GM12878 (cell line): ENCODE data around the gene OAF. TPM values are rescaled to one million over a fixed set of nuclear protein-coding genes. Genes with fewer than 3 reads are reported as not detected.

Experiments
- ATAC-seq: fragments of 200-7000 bp; cut with Tn5 transposase; 3 replicates; pipeline ENCODE4 v1.9.1; 2020; ENCODE audit warnings: mild to moderate bottlenecking, moderate library complexity
- BruUV-seq: library from RNA; stranded (reverse); fragments of 400-500 nt; replicated peaks from 2 replicates; lab custom pipeline; 2021; lab: Mats Ljungman, UMichigan
- CTCF ChIA-PET: fragments of 300-600 bp; sonication (Branson Sonifier 250); formaldehyde crosslinking; extraction: SDS; loops from one replicate; lab custom pipeline; 2021; ENCODE audit warnings: inconsistent platforms; lab: Yijun Ruan, JAX
- POLR2A ChIA-PET: fragments of 350-600 bp; formaldehyde crosslinking; extraction: SDS; loops from one replicate; lab custom pipeline; 2021; ENCODE audit warnings: inconsistent platforms; lab: Charles Lee
- RAD21 ChIA-PET: fragments of 300-600 bp; sonication (Branson Sonifier 250); formaldehyde crosslinking; loops from one replicate; lab custom pipeline; 2023; ENCODE audit warnings: antibody characterized with exemption; ENCODE audit not compliant: unreplicated experiment; lab: Charles Lee
- SMC1A ChIA-PET: fragments of 300-600 bp; sonication (Branson Sonifier 250); formaldehyde crosslinking; loops from one replicate; lab custom pipeline; 2023; ENCODE audit not compliant: unreplicated experiment, uncharacterized antibody; lab: Charles Lee
- DNase-seq: peaks from one replicate; pipeline ENCODE4 v3.0.0-alpha.2; 2011; ENCODE audit warnings: low read depth, low spot score
- FAIRE-seq: peaks from 3 replicates; lab custom pipeline; 2011; peaks lifted over from hg19 to GRCh38; lab: Jason Lieb, UNC
- H2AFZ ChIP-seq: 2 replicates; pipeline ENCODE4 v1.6.0; 2011; ENCODE audit warnings: low read depth, low read length, control low read depth; ENCODE audit not compliant: control insufficient read depth
- H3K27ac ChIP-seq: 2 replicates; pipeline ENCODE4 v1.5.1; 2011; ENCODE audit warnings: control low read depth; ENCODE audit not compliant: control insufficient read depth, insufficient read depth
- H3K27me3 ChIP-seq, 2 experiments: replicated peaks in 1 of 2; 2 replicates each; pipeline versions ENCODE4 v1.6.0 to v1.6.1; 2011; ENCODE audit warnings: low read length in 1 of 2; ENCODE audit not compliant: control insufficient read depth in 2 of 2, insufficient read depth in 2 of 2
- H3K36me3 ChIP-seq, 2 experiments: 2 replicates each; pipeline ENCODE4 v1.5.1; 2011; ENCODE audit warnings: low read length in 1 of 2; ENCODE audit not compliant: control insufficient read depth in 2 of 2, insufficient read depth in 2 of 2
- H3K4me1 ChIP-seq: 2 replicates; pipeline ENCODE4 v1.6.1; 2011; ENCODE audit warnings: mild to moderate bottlenecking, low read length, moderate library complexity, mixed read lengths; ENCODE audit not compliant: control insufficient read depth, insufficient read depth
- H3K4me2 ChIP-seq: 2 replicates; pipeline ENCODE4 v1.6.0; 2011; ENCODE audit warnings: control low read depth; ENCODE audit not compliant: control insufficient read depth, insufficient read depth
- H3K4me3 ChIP-seq: fragments of 200-600 bp; sonication (generic); 2 replicates; pipeline ENCODE4 v1.5.1; 2016
- H3K79me2 ChIP-seq: 2 replicates; pipeline ENCODE4 v1.6.0; 2011; ENCODE audit warnings: low read length; ENCODE audit not compliant: control insufficient read depth, insufficient read depth
- H3K9ac ChIP-seq: 2 replicates; pipeline ENCODE4 v1.8.0; 2011; ENCODE audit warnings: low read length, control low read depth, mixed read lengths; ENCODE audit not compliant: control insufficient read depth, insufficient read depth
- H3K9me3 ChIP-seq: replicated peaks from 3 replicates; pipeline ENCODE4 v1.5.1; 2011; ENCODE audit warnings: mild to moderate bottlenecking, low read length; ENCODE audit not compliant: control insufficient read depth, insufficient read depth
- H4K20me1 ChIP-seq: 2 replicates; pipeline ENCODE4 v1.6.0; 2011; ENCODE audit not compliant: control insufficient read depth, insufficient read depth
- ASH2L ChIP-seq: fragments of 300-600, 200-600 bp; sonication (generic); IDR thresholded peaks from 2 replicates; pipeline ENCODE4 v1.6.1; 2017; ENCODE audit warnings: low read depth, mild to moderate bottlenecking, borderline replicate concordance
- CBX3 ChIP-seq: fragments of 200-600 bp; sonication (generic); IDR thresholded peaks from 2 replicates; pipeline ENCODE4 v1.6.1; 2016; ENCODE audit warnings: low read depth, borderline replicate concordance
- CUX1 ChIP-seq: IDR thresholded peaks from 2 replicates; pipeline ENCODE4 v1.6.1; 2012; ENCODE audit warnings: improper control_type of control experiment, low read depth, low read length; ENCODE audit not compliant: insufficient replicate concordance
- EZH2 ChIP-seq: IDR thresholded peaks from 2 replicates; pipeline ENCODE4 v1.6.1; 2012; ENCODE audit warnings: low read depth, mild to moderate bottlenecking, control low read depth, inconsistent platforms, low read length, borderline replicate concordance; ENCODE audit not compliant: control insufficient read depth
- HDAC6 ChIP-seq: fragments of 200-600 bp; sonication (generic); IDR thresholded peaks from one replicate; pipeline ENCODE4 v1.8.0; 2017; ENCODE audit warnings: antibody characterized with exemption; ENCODE audit not compliant: unreplicated experiment
- IKZF1 ChIP-seq: fragments of 450-650 bp; conservative IDR thresholded peaks from 2 replicates; pipeline ENCODE4 v1.6.1; 2017; ENCODE audit warnings: antibody characterized with exemption, mild to moderate bottlenecking
- PKNOX1 ChIP-seq: fragments of 450-650 bp; IDR thresholded peaks from 2 replicates; pipeline ENCODE4 v1.6.1; 2016; ENCODE audit warnings: mild to moderate bottlenecking
- POLR2A ChIP-seq: IDR thresholded peaks from 2 replicates; pipeline ENCODE4 v1.6.1; 2011; ENCODE audit warnings: low read depth, mild to moderate bottlenecking, low read length
- RFX5 ChIP-seq: IDR thresholded peaks from 2 replicates; pipeline ENCODE4 v1.6.1; 2011; ENCODE audit warnings: low read depth, low read length, improper control_type of control experiment
- SIN3A ChIP-seq: IDR thresholded peaks from 2 replicates; pipeline ENCODE4 v1.6.1; 2012; ENCODE audit warnings: low read depth, low read length, improper control_type of control experiment
- WRNIP1 ChIP-seq: IDR thresholded peaks from 2 replicates; pipeline ENCODE4 v1.6.1; 2011; ENCODE audit warnings: low read depth, low read length, improper control_type of control experiment, borderline replicate concordance
- ZBTB40 ChIP-seq: fragments of 450-650 bp; IDR thresholded peaks from 2 replicates; pipeline ENCODE4 v1.6.1; 2016; ENCODE audit warnings: mild to moderate bottlenecking, moderate library complexity, borderline replicate concordance
- ZNF384 ChIP-seq: IDR thresholded peaks from 2 replicates; pipeline ENCODE4 v1.6.1; 2012; ENCODE audit warnings: low read depth, mild to moderate bottlenecking, low read length, improper control_type of control experiment, borderline replicate concordance
- WGBS: methylation state at CpG from one replicate; pipeline ENCODE4 v1.1.6; 2016; ENCODE audit warnings: low lambda C conversion rate; ENCODE audit not compliant: insufficient replicate concordance, insufficient coverage; ENCODE audit errors: missing lambda C conversion rate; 5-methylcytosine and 5-hydroxymethylcytosine counted together
- in situ Hi-C: fragments of 300-500 bp; cut with MboI; formaldehyde crosslinking; loops from 9 replicates; pipeline ENCODE4 v1.14.3; 2018; ENCODE audit warnings: mixed read lengths
- intact Hi-C: fragments of 100-400 bp; cut with micrococcal nuclease; formaldehyde crosslinking; loops from one replicate; pipeline ENCODE4 v1.14.2; 2022; ENCODE audit not compliant: unreplicated experiment
- polyA plus RNA-seq, 11 experiments: library from polyadenylated mRNA; depleted of rRNA in 4 of 11; unstranded in 6 of 11; stranded (reverse) in 5 of 11; fragments of >200 nt; fragmentation: Nextera tagmentation in 4 of 11; fragmentation: Illumina TruSeq in 1 of 11; extraction: Ambion mirVana in 4 of 11; extraction: Trizol in 1 of 11; gene quantifications; 1 replicate in 1 of 11; 2 replicates in 10 of 11; pipeline versions ENCODE4 v1.2.1 to v1.2.3, GENCODE V29; 2011 to 2016; ENCODE audit warnings: inconsistent platforms in 2 of 11, missing spikeins in 2 of 11, low read depth in 1 of 11
- total RNA-seq, 4 experiments: library from RNA; depleted of rRNA in 3 of 4; stranded (reverse); fragments of >200 nt in 3 of 4; fragmentation: Illumina TruSeq in 1 of 4; extraction: Trizol in 1 of 4; gene quantifications; 2 replicates each; pipeline versions ENCODE4 v1.2.1 to v1.2.3, GENCODE V29; 2013 to 2021

OAF gene
- total and polyA plus RNA-seq, 10 of the 15 experiments (the other 5 are each of a cell fraction or from before 2014, with no cell fraction given): 0.10 to 4.7 (median 1.1) TPM

- intact Hi-C loops (no loop called here), in situ Hi-C loops (no loop called here)
- WGBS: 66% methylated on average over 7 of the region's 7 CpGs
- ChIA-PET SMC1A (no interaction called here), CTCF (no interaction called here), POLR2A (no interaction called here), RAD21 (no interaction called here)
- H3K4me2 ChIP-seq: no peak overlapping the region
- no peak for TF ChIP-seq SIN3A
- TF ChIP-seq PKNOX1: no peak
- no peak for TF ChIP-seq HDAC6
- no peak for TF ChIP-seq WRNIP1
- TF ChIP-seq RFX5: no peak
- no peak for TF ChIP-seq EZH2
- TF ChIP-seq CUX1: no peak
- no peak for TF ChIP-seq ZNF384
- TF ChIP-seq ZBTB40: no peak
- TF ChIP-seq ASH2L: no peak
- TF ChIP-seq IKZF1: no peak
- TF ChIP-seq CBX3: no peak
- TF ChIP-seq POLR2A: no peak
- no peaks in the 10 kb centered on the region for H4K20me1 ChIP-seq
- no peaks in the 10 kb centered on the region for H3K36me3 ChIP-seq
- H3K9me3 ChIP-seq: no peaks in the 10 kb centered on the region
- no peak overlapping the region for H3K27ac ChIP-seq
- H3K27me3 ChIP-seq: peaks cover 0 to 1% of the 10 kb centered on the region in 2 experiments; a peak in 3 of 4 replicates
- peaks cover 11% of the 10 kb centered on the region for H3K4me1 ChIP-seq
- H2AFZ ChIP-seq: no peak overlapping the region
- no peak overlapping the region for H3K9ac ChIP-seq
- no peak overlapping the region for H3K4me3 ChIP-seq
- ATAC-seq: no peak
- no peaks in the 10 kb centered on the region for H3K79me2 ChIP-seq
- no peak for DNase-seq
- no TSS peak for BruUV-seq
- FAIRE-seq: no peak
Measured at GRCh38 chr11:120207512-120207911, 3.3 kb upstream of the OAF start.
